HFFc6 (cell line): Measurements from ENCODE around the gene DNAJB6. TPM values are rescaled to one million over a fixed set of nuclear protein-coding genes. Genes with fewer than 3 reads are reported as not detected.
A peak's percentile ranks its signal among the peaks of the same experiment; 100 is the strongest.

ENCODE experiments used
- DNase-seq: peaks from one replicate; pipeline ENCODE4 v3.0.0-alpha.2; 2018
- H3K27ac Mint-ChIP-seq: 2 replicates; pipeline ENCODE4 v1.8.0; 2020; ENCODE audit warnings: mild to moderate bottlenecking, mixed read lengths
- H3K27me3 Mint-ChIP-seq: 2 replicates; pipeline ENCODE4 v1.8.0; 2021; ENCODE audit warnings: mild to moderate bottlenecking, moderate library complexity, mixed read lengths; ENCODE audit not compliant: insufficient read depth
- H3K36me3 Mint-ChIP-seq: 2 replicates; pipeline ENCODE4 v1.8.0; 2021; ENCODE audit warnings: low read depth, mixed read lengths
- H3K4me1 Mint-ChIP-seq: 2 replicates; pipeline ENCODE4 v1.8.0; 2020; ENCODE audit warnings: low read depth, mixed read lengths
- H3K4me3 Mint-ChIP-seq: 2 replicates; pipeline ENCODE4 v1.8.0; 2020; ENCODE audit warnings: mild to moderate bottlenecking, moderate library complexity, mixed read lengths
- H3K9me3 Mint-ChIP-seq: 2 replicates; pipeline ENCODE4 v1.8.0; 2020; ENCODE audit warnings: mild to moderate bottlenecking, mixed read lengths
- total RNA-seq, 6 experiments: library from RNA; stranded (reverse); fragmentation: NEBNext Ultra II Directional; extraction: Animal tissue kit (Norgen Biotek cat#: 25700); gene quantifications; 2 replicates in 1 of 6; 3 replicates in 5 of 6; pipeline ENCODE4 v1.2.3, GENCODE V29; 2021
- TF ChIP-seq, protein P1 (sequence below): fragments of 200-600 bp; sonication (generic); IDR thresholded peaks from 2 replicates; pipeline ENCODE4 v1.5.0; 2021; ENCODE audit warnings: antibody characterized with exemption, mild to moderate bottlenecking

The DNAJB6 gene
- total RNA-seq, 6 experiments from 2014 or later = 135 to 204 (median 163) TPM

DNA sequence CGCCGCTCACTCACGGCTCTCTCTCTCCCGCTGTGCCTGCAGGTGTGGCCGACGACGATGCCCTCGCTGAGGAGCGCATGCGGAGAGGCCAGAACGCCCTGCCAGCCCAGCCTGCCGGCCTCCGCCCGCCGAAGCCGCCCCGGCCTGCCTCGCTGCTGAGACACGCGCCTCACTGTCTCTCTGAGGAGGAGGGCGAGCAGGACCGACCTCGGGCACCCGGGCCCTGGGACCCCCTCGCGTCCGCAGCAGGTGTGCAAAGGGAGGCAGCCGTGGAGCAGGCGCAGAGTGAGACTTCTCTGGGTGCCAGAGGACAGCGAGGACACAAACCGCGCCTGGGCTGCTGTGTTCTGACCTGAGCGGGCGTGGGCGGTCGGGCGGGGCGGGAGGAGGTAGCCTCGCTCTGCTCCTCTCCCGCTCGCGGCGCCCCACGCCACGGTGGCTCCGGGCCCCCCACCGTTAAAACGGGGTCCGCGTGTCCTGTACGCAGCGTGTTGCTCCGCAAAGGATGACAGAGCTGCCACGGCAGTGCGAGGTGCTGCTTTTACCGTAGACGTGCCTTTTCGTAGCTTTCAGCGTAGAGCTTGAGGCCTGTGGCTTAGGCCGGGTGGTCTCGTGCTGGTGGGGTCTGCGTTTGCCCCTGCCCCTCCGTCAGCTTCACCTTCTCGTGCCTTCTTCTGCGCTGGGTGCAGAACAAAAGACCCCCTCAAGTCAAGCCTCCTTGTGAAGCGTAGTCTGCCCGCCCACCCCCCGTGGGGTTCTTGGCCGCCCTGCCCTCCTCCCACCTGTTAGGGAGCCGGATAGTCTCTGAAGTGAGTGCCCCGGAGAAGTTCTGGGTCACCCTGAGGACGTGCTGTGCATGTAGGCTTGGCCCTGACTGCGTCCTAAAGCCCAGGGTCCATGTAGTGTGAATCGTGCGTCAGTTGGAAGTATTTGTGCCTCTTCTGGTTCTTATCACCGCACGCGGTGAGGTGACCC, 73.2 kb downstream of the DNAJB6 start:
- no peak for DNase-seq
- Mint-ChIP-seq H3K36me3 (peaks cover 22% of the 10 kb centered on the region), H3K4me1 (peaks cover 32% of the 10 kb centered on the region)

GRCh38 chr7:157410831-157411556, 74.2 kb downstream of the DNAJB6 start:
- no peak for DNase-seq
- Mint-ChIP-seq H3K9me3 (no peaks in the 10 kb centered on the region), H3K4me1 (peaks cover 22% of the 10 kb centered on the region), H3K27me3 (peaks cover 5% of the 10 kb centered on the region), H3K27ac (peak overlapping the region; percentile 92), H3K36me3 (peaks cover 25% of the 10 kb centered on the region), H3K4me3 (no peak overlapping the region; the same call in 1 of the 2 replicates)
- TF ChIP-seq, protein P1, sequence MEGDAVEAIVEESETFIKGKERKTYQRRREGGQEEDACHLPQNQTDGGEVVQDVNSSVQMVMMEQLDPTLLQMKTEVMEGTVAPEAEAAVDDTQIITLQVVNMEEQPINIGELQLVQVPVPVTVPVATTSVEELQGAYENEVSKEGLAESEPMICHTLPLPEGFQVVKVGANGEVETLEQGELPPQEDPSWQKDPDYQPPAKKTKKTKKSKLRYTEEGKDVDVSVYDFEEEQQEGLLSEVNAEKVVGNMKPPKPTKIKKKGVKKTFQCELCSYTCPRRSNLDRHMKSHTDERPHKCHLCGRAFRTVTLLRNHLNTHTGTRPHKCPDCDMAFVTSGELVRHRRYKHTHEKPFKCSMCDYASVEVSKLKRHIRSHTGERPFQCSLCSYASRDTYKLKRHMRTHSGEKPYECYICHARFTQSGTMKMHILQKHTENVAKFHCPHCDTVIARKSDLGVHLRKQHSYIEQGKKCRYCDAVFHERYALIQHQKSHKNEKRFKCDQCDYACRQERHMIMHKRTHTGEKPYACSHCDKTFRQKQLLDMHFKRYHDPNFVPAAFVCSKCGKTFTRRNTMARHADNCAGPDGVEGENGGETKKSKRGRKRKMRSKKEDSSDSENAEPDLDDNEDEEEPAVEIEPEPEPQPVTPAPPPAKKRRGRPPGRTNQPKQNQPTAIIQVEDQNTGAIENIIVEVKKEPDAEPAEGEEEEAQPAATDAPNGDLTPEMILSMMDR = no peak

More for the DNA sequence above, 73.2 kb downstream of the DNAJB6 start:
- H3K27ac Mint-ChIP-seq = peak overlapping the region; percentile 26; the same call in 1 of the 2 replicates
- TF ChIP-seq, protein P1 = no peak
- H3K27me3 Mint-ChIP-seq = peaks cover 7% of the 10 kb centered on the region
- H3K9me3 Mint-ChIP-seq = no peaks in the 10 kb centered on the region
- no peak overlapping the region for H3K4me3 Mint-ChIP-seq

DNA sequence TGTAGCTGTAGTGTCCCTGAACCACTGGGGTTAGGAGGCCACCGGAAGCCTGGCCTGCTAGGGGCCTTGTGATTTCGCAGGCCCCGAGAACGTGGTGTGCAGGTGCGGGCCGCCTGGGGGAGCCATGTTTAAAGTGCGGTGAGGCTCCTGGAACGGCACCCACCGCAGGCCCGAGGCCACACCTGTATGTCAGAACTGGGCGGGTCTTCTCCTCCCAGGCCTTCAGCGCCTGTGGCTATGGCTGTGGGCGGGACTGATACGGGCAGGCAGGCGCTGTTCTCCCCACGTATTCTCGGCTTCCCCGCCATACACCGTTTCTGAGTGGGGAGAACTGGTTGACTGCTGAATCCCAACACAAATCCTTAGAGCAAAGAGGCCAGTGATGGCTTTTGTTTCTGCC, 74.8 kb downstream of the DNAJB6 start:
- Mint-ChIP-seq H3K27me3 (peaks cover 5% of the 10 kb centered on the region), H3K4me1 (peaks cover 19% of the 10 kb centered on the region), H3K36me3 (peaks cover 29% of the 10 kb centered on the region), H3K9me3 (no peaks in the 10 kb centered on the region), H3K4me3 (peak overlapping the region; percentile 61), H3K27ac (peak overlapping the region; percentile 92)
- TF ChIP-seq, protein P1 = no peak
- no peak for DNase-seq

DNA sequence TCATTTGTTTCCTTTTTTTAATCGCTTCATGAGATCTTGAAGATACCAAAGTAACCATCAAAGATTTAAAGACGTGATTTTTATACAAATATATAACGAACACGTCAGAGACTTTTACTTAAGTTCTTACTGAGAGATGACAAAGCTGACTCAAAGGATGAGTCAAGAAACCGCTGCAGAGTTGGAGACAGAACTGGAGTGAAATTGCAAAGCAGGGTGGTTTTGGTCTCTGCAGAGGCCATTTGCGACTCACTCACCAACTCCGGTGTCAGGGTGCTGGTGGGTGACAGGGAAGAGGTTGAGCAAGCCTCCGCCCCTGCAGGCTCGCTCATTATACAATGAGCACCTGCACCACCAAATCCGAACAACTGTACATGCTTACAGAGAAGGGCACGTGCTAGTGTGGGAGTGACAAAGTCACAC, 75.2 kb downstream of the DNAJB6 start:
- Mint-ChIP-seq H3K27ac (peak overlapping the region; percentile 92), H3K4me3 (peak overlapping the region; percentile 61), H3K27me3 (peaks cover 5% of the 10 kb centered on the region), H3K9me3 (no peaks in the 10 kb centered on the region), H3K4me1 (peaks cover 19% of the 10 kb centered on the region), H3K36me3 (peaks cover 34% of the 10 kb centered on the region)
- peak; percentile 94 for DNase-seq
- TF ChIP-seq, protein P1 = no peak

GRCh38 chr7:157412491-157413180, 75.8 kb downstream of the DNAJB6 start:
- Mint-ChIP-seq H3K27me3 (peaks cover 5% of the 10 kb centered on the region), H3K36me3 (peaks cover 39% of the 10 kb centered on the region), H3K4me1 (peaks cover 19% of the 10 kb centered on the region), H3K4me3 (peak overlapping the region; percentile 61; the same call in 1 of the 2 replicates), H3K9me3 (no peaks in the 10 kb centered on the region), H3K27ac (peak overlapping the region; percentile 92)
- TF ChIP-seq, protein P1 = no peak
- no peak for DNase-seq
